ENCODE measurements around the gene LRRC8C. TPM values are rescaled to one million over a fixed set of nuclear protein-coding genes. Genes with fewer than 3 reads are reported as not detected.
"Not testable (repeated sequence)": the region's sequence is repeated elsewhere in the genome, so short reads cannot be mapped to it uniquely, and the experiment has no call there.

Gene LRRC8C
- total RNA-seq, 6 donors from 2014 or later: 5.2 to 12.5 (median 11.6) TPM

DNA sequence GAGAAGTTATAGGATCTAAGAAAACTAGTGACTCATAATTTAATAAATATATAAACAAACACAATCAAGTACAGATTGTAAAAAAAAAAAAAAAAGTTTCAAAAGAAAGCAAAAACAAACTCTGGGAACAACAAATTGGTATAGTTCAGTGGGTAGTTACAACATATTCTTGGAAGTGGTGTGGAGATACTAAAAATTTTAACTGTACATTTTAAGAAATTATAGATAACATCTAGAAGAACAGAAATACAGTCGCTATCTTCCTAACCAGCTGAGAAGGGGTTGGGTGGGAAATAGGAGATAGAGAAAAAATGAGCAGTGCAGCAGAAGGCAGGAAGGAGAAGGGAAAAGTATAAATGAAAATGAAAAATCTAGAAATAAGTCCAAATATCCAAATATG, 70.5 kb downstream of the LRRC8C start:
- H3K4me3 ChIP-seq: no peak overlapping the region
- H3K9me3 ChIP-seq: no peaks in the 10 kb centered on the region
- no peak for DNase-seq
- ATAC-seq (ENCODE audit: low FRiP score in 2 of 2): no peak
- H3K36me3 ChIP-seq: no peaks in the 10 kb centered on the region
- TF ChIP-seq POLR2AphosphoS5 (IDR thresholded peaks at IDR 0.05) (no peak), EP300 (IDR thresholded peaks at IDR 0.05) (no peak), POLR2A (IDR thresholded peaks at IDR 0.05) (no peak)
- TF ChIP-seq, protein P1, sequence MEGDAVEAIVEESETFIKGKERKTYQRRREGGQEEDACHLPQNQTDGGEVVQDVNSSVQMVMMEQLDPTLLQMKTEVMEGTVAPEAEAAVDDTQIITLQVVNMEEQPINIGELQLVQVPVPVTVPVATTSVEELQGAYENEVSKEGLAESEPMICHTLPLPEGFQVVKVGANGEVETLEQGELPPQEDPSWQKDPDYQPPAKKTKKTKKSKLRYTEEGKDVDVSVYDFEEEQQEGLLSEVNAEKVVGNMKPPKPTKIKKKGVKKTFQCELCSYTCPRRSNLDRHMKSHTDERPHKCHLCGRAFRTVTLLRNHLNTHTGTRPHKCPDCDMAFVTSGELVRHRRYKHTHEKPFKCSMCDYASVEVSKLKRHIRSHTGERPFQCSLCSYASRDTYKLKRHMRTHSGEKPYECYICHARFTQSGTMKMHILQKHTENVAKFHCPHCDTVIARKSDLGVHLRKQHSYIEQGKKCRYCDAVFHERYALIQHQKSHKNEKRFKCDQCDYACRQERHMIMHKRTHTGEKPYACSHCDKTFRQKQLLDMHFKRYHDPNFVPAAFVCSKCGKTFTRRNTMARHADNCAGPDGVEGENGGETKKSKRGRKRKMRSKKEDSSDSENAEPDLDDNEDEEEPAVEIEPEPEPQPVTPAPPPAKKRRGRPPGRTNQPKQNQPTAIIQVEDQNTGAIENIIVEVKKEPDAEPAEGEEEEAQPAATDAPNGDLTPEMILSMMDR (IDR thresholded peaks at IDR 0.05): no peak
- WGBS, 2 donors: 77 to 83% methylated on average over 1 of the region's 1 CpG
- no peaks in the 10 kb centered on the region for H3K27me3 ChIP-seq
- no peak overlapping the region for H3K27ac ChIP-seq
- H3K4me1 ChIP-seq: peaks cover under 1 to 11% (median 7%) of the 10 kb centered on the region in 4 donors

DNA sequence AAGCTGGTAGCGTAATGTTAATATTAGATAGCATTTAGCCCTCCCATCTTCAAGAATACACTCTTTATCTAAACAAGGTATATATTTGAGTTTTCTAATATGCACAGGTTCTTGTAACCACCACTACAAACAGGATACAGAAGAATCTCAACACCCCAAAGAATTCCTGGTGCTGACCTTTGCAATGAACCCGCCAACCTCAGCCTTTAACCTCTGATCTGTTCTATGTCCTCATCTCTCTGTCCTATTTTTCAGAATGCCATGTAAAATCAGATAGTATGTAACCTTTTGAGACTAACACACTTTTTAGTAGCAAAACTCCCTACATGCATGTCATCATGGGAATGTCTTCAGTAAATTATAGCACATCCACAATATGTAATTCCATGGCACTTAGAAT, 71.1 kb downstream of the LRRC8C start:
- DNase-seq: no peak
- ATAC-seq (ENCODE audit: low FRiP score in 2 of 2): no peak
- Histone ChIP-seq H3K4me1 (peaks cover 0 to 7% (median 1%) of the 10 kb centered on the region in 4 donors), H3K27me3 (no peaks in the 10 kb centered on the region), H3K4me3 (no peak overlapping the region), H3K27ac (no peak overlapping the region), H3K9me3 (no peaks in the 10 kb centered on the region), H3K36me3 (no peaks in the 10 kb centered on the region)
- WGBS, 2 donors: 98 to 99% methylated on average over 2 of the region's 2 CpGs
- TF ChIP-seq, protein P1 (IDR thresholded peaks at IDR 0.05): no peak
- TF ChIP-seq POLR2A (IDR thresholded peaks at IDR 0.05): no peak
- TF ChIP-seq POLR2AphosphoS5 (IDR thresholded peaks at IDR 0.05): no peak
- TF ChIP-seq EP300 (IDR thresholded peaks at IDR 0.05): no peak

DNA sequence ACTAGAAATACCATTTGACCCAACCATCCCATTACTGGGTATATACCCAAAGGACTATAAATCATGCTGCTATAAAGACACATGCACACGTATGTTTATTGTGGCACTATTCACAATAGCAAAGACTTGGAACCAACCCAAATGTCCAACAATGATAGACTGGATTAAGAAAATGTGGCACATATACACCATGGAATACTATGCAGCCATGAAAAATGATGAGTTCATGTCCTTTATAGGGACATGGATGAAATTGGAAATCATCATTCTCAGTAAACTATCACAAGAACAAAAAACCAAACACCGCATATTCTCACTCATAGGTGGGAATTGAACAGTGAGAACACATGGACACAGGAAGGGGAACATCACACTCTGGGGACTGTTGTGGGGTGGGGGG, 72.0 kb downstream of the LRRC8C start:
- H3K4me3 ChIP-seq; H3K27ac ChIP-seq; H3K4me1 ChIP-seq; ATAC-seq (ENCODE audit: low FRiP score in 2 of 2); H3K9me3 ChIP-seq; H3K36me3 ChIP-seq; DNase-seq; H3K27me3 ChIP-seq: not testable (repeated sequence)
- 100% methylated on average over 1 of the region's 2 CpGs; no CpG with 5 or more reads in 1 of the 2 donors for WGBS, 2 donors

DNA sequence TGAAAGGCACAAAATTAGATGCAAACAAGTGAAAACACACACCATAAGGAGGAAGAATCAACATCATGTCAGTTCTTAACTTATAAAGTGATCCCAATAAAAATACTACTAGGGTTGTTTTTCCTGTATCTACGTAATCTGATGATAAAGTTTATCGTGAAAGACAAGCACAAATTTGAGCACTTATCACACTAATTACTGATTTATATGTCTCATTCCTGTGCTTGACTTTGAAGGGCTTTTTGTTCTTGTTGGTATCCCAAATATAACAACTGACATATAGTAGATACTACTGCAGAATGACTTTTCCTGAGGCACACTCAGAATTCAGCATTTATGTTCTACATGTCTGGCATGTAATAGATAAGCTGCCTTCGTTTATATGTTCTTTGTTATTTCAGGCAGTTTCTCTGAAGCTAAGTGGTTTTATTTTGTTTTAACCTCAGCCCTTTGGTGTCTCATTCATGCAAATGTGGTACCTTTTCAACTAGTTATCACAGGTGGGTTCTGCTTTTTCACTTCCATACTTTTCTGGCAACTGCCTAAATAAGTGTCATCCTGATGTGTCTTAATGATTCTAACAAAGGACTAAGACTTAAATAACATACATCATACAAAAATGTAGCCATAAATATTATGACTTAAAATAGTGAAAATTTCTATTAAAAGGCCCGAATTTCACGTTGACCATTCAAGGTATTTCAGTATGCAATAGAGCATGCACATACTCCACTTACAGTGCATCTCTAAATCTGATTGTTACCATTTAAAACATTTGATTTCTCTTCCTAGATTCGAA, 73.2 kb downstream of the LRRC8C start:
- no peak overlapping the region for H3K27ac ChIP-seq
- ATAC-seq (ENCODE audit: low FRiP score in 2 of 2) (no peak), DNase-seq (no peak)
- H3K27me3 ChIP-seq: no peaks in the 10 kb centered on the region
- H3K36me3 ChIP-seq: no peaks in the 10 kb centered on the region
- H3K4me1 ChIP-seq: no peaks in the 10 kb centered on the region
- 62 to 63% methylated on average over 6 of the region's 6 CpGs for WGBS, 2 donors
- TF ChIP-seq EP300 (IDR thresholded peaks at IDR 0.05): no peak
- TF ChIP-seq, protein P1 (IDR thresholded peaks at IDR 0.05): no peak
- no peak for TF ChIP-seq POLR2A (IDR thresholded peaks at IDR 0.05)
- no peak for TF ChIP-seq POLR2AphosphoS5 (IDR thresholded peaks at IDR 0.05)
- no peaks in the 10 kb centered on the region for H3K9me3 ChIP-seq
- H3K4me3 ChIP-seq: no peak overlapping the region

DNA sequence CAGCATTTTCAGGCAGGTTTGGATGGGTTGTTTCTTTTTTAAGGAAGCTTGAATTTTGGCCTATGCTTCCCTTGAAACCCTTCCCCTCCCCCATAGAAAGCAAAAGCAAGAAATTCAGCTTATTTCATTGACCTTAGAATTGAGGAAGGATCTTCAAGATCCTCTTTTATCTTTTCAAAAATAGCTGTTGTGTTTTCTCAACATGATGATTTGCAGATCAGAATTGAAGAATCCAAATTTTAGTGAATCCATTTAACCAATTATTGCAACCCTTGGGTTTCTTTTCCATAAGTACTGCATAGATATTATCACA, 73.7 kb downstream of the LRRC8C start:
- H3K27ac ChIP-seq: peak overlapping the region in 1 of 4 donors; percentile 24
- H3K36me3 ChIP-seq: no peaks in the 10 kb centered on the region
- no peak for DNase-seq
- H3K4me3 ChIP-seq: no peak overlapping the region
- no peak for TF ChIP-seq EP300 (IDR thresholded peaks at IDR 0.05)
- TF ChIP-seq, protein P1 (IDR thresholded peaks at IDR 0.05): no peak
- TF ChIP-seq POLR2A (IDR thresholded peaks at IDR 0.05): no peak
- TF ChIP-seq POLR2AphosphoS5 (IDR thresholded peaks at IDR 0.05): no peak
- H3K9me3 ChIP-seq: no peaks in the 10 kb centered on the region
- no peaks in the 10 kb centered on the region for H3K4me1 ChIP-seq
- peak in 1 of 2 donors; percentile 64 for ATAC-seq (ENCODE audit: low FRiP score in 2 of 2)
- no peaks in the 10 kb centered on the region for H3K27me3 ChIP-seq

Measured in upper lobe of left lung (tissue), 6 donors.